K562 (cell line): ENCODE data around the gene ZNF541. TPM values are rescaled to one million over a fixed set of nuclear protein-coding genes. Genes with fewer than 3 reads are reported as not detected.

ENCODE experiments used
- ATAC-seq: fragments of 200-7000 bp; cut with Tn5 transposase; 3 replicates; pipeline ENCODE4 v1.9.1; 2020; ENCODE audit warnings: moderate library complexity
- BruUV-seq: library from RNA; stranded (reverse); fragments of 400-500 nt; replicated peaks from 2 replicates; lab custom pipeline; 2021; lab: Mats Ljungman, UMichigan
- CTCF ChIA-PET: fragments of 300-600 bp; formaldehyde crosslinking; extraction: SDS; loops from one replicate; lab custom pipeline; 2021; ENCODE audit warnings: low intra/inter-chr PET ratio; lab: Yijun Ruan, JAX
- POLR2A ChIA-PET: fragments of 300-600, 350-650 bp; sonication (Branson Sonifier 250); formaldehyde crosslinking; extraction: SDS; loops from one replicate; lab custom pipeline; 2021; ENCODE audit warnings: antibody characterized with exemption, inconsistent platforms; lab: Yijun Ruan, JAX
- DNase-seq, 4 experiments: peaks; one replicate each; pipeline versions ENCODE4 v3.0.0 to v3.0.0-alpha.2; 2011 to 2018; ENCODE audit warnings: low spot score in 3 of 4, mixed read lengths in 3 of 4; ENCODE audit errors: extremely low read depth in 1 of 4
- FAIRE-seq: peaks from 2 replicates; lab custom pipeline; 2011; peaks lifted over from hg19 to GRCh38; lab: Jason Lieb, UNC
- H2AFZ ChIP-seq: 2 replicates; pipeline ENCODE4 v1.6.0; 2011; ENCODE audit warnings: low read depth, low read length, control low read depth, inconsistent platforms
- H3K27ac ChIP-seq: fragments of 200-600 bp; 3 replicates; pipeline ENCODE4 v1.8.0; 2011; ENCODE audit warnings: low read depth, mild to moderate bottlenecking, control low read depth, inconsistent platforms, low read length, moderate library complexity, mixed read lengths; ENCODE audit errors: extremely low read depth
- H3K27me3 ChIP-seq, 2 experiments: fragments of 300-600 bp in 1 of 2; 2 replicates in 1 of 2; 3 replicates in 1 of 2; pipeline versions ENCODE4 v1.6.0 to v1.8.0; 2011; ENCODE audit warnings: inconsistent platforms in 2 of 2, low read length in 2 of 2, mild to moderate bottlenecking in 1 of 2, mixed read lengths in 1 of 2, moderate library complexity in 1 of 2; ENCODE audit not compliant: control insufficient read depth in 2 of 2, insufficient read depth in 2 of 2
- H3K36me3 ChIP-seq: fragments of 300-600 bp; 3 replicates; pipeline ENCODE4 v1.8.0; 2011; ENCODE audit warnings: mild to moderate bottlenecking, low read length, inconsistent platforms; ENCODE audit not compliant: control insufficient read depth, insufficient read depth
- H3K4me1 ChIP-seq, 2 experiments: fragments of 200-600 bp in 1 of 2; replicated peaks in 1 of 2; 2 replicates in 1 of 2; 3 replicates in 1 of 2; pipeline versions ENCODE4 v1.5.1 to v1.8.0; 2011; ENCODE audit warnings: inconsistent platforms in 2 of 2, low read length in 2 of 2, mild to moderate bottlenecking in 1 of 2, mixed read lengths in 1 of 2, moderate library complexity in 1 of 2; ENCODE audit not compliant: control insufficient read depth in 2 of 2, insufficient read depth in 2 of 2
- H3K4me2 ChIP-seq: 2 replicates; pipeline ENCODE4 v1.6.1; 2011; ENCODE audit warnings: low read length, control low read depth, inconsistent platforms, mixed read lengths; ENCODE audit not compliant: insufficient read depth
- H3K4me3 ChIP-seq: fragments of 200-600 bp; sonication (generic), shearing (Covaris generic); 2 replicates; pipeline ENCODE4 v1.5.1; 2016; ENCODE audit warnings: control low read depth, inconsistent platforms
- H3K79me2 ChIP-seq: fragments of 200-600 bp; 3 replicates; pipeline ENCODE4 v1.8.0; 2011; ENCODE audit warnings: low read length, inconsistent platforms; ENCODE audit not compliant: control insufficient read depth, insufficient read depth
- H3K9ac ChIP-seq, 2 experiments: 2 replicates each; pipeline versions ENCODE4 v1.6.0 to v1.6.1; 2011; ENCODE audit warnings: low read depth in 2 of 2, low read length in 2 of 2, control low read depth in 1 of 2, inconsistent platforms in 1 of 2, mild to moderate bottlenecking in 1 of 2, mixed read lengths in 1 of 2; ENCODE audit not compliant: insufficient read depth in 1 of 2
- H3K9me1 ChIP-seq: one replicate; pipeline ENCODE4 v1.6.0; 2011; ENCODE audit warnings: inconsistent platforms, mild to moderate bottlenecking, low read length, moderate library complexity; ENCODE audit not compliant: control insufficient read depth, insufficient read depth
- H3K9me3 ChIP-seq: replicated peaks from 2 replicates; pipeline ENCODE4 v1.5.1; 2011; ENCODE audit warnings: low read depth, low read length, inconsistent platforms; ENCODE audit not compliant: control insufficient read depth, insufficient read depth
- H4K20me1 ChIP-seq: replicated peaks from 2 replicates; pipeline ENCODE4 v1.6.1; 2011; ENCODE audit warnings: low read length, inconsistent platforms, mixed read lengths; ENCODE audit not compliant: control insufficient read depth, insufficient read depth
- ARID3B ChIP-seq: fragments of 250-450 bp; sonication (Bioruptor Pico); IDR thresholded peaks from 2 replicates; pipeline ENCODE4 v1.4.0; 2020; ENCODE audit warnings: borderline replicate concordance
- ASH1L ChIP-seq: fragments of 450-650 bp; IDR thresholded peaks from 2 replicates; pipeline ENCODE4 v1.6.1; 2018; ENCODE audit warnings: borderline replicate concordance, mild to moderate bottlenecking, low read depth; ENCODE audit not compliant: partially characterized antibody
- CBFA2T2 ChIP-seq: fragments of 450-650 bp; conservative IDR thresholded peaks from 2 replicates; pipeline ENCODE4 v1.6.1; 2017; ENCODE audit warnings: mild to moderate bottlenecking
- ETS2 ChIP-seq: IDR thresholded peaks from 2 replicates; pipeline ENCODE4 v1.6.1; 2016; ENCODE audit warnings: borderline replicate concordance, missing genetic modification characterization, mild to moderate bottlenecking, moderate library complexity, missing compliant biosample characterization; ENCODE audit not compliant: poor library complexity, severe bottlenecking
- FOXJ3 ChIP-seq: sonication (generic); formaldehyde crosslinking; IDR thresholded peaks from 2 replicates; pipeline ENCODE4 v1.4.0; 2020; ENCODE audit warnings: mild to moderate bottlenecking, missing genetic modification reagents
- HDAC6 ChIP-seq: IDR thresholded peaks from 2 replicates; pipeline ENCODE4 v1.6.1; 2012; ENCODE audit warnings: low read depth, mild to moderate bottlenecking, control low read depth, inconsistent platforms, low read length, moderate library complexity
- MCM2 ChIP-seq: fragments of 450-650 bp; IDR thresholded peaks from 2 replicates; pipeline ENCODE4 v1.6.1; 2017; ENCODE audit warnings: low read depth, mild to moderate bottlenecking
- MED1 ChIP-seq: sonication (generic); formaldehyde crosslinking; IDR thresholded peaks from 2 replicates; pipeline ENCODE4 v1.8.1; 2023; ENCODE audit warnings: missing genetic modification reagents, borderline replicate concordance
- MTA1 ChIP-seq: fragments of 450-650 bp; IDR thresholded peaks from 2 replicates; pipeline ENCODE4 v1.6.1; 2017; ENCODE audit warnings: borderline replicate concordance
- RCOR1 ChIP-seq, 2 experiments: IDR thresholded peaks; 2 replicates each; pipeline ENCODE4 v1.6.1; 2012; ENCODE audit warnings: low read depth in 2 of 2, low read length in 2 of 2, borderline replicate concordance in 1 of 2, improper control_type of control experiment in 1 of 2
- RHOXF2B ChIP-seq: fragments of 250-450 bp; sonication (Bioruptor Pico); conservative IDR thresholded peaks from 2 replicates; pipeline ENCODE4 v1.5.1; 2021
- U2AF2 ChIP-seq: fragments of 200-400 bp; formaldehyde crosslinking; optimal IDR thresholded peaks from 2 replicates; pipeline ENCODE3; 2017; ENCODE audit warnings: low read depth, mild to moderate bottlenecking, low read length
- WHSC1 ChIP-seq: IDR thresholded peaks from one replicate; pipeline ENCODE4 v1.6.1; 2012; ENCODE audit warnings: low read length, control low read depth, inconsistent platforms
- ZBTB9 ChIP-seq: fragments of 450-650 bp; formaldehyde crosslinking; IDR thresholded peaks from 2 replicates; pipeline ENCODE4 v1.4.0; 2020; ENCODE audit warnings: mild to moderate bottlenecking, moderate library complexity
- ZKSCAN8 ChIP-seq: fragments of 200-800 bp; sonication (Bioruptor generic); IDR thresholded peaks from 2 replicates; pipeline ENCODE4 v1.6.1; 2016; ENCODE audit warnings: missing genetic modification characterization, missing compliant biosample characterization
- ZNF23 ChIP-seq: fragments of 250-450 bp; sonication (Bioruptor Pico); IDR thresholded peaks from 2 replicates; pipeline ENCODE4 v1.4.0; 2020; ENCODE audit warnings: mild to moderate bottlenecking
- ZNF77 ChIP-seq: fragments of 250-450 bp; sonication (Bioruptor Pico); IDR thresholded peaks from 2 replicates; pipeline ENCODE4 v1.5.0; 2020
- WGBS: fragments of 100-300 bp; shearing (Covaris generic); methylation state at CpG from one replicate; pipeline ENCODE4 v1.1.6; 2016; ENCODE audit warnings: low coverage, mixed read lengths; ENCODE audit not compliant: insufficient coverage; ENCODE audit errors: missing lambda C conversion rate; 5-methylcytosine and 5-hydroxymethylcytosine counted together
- in situ Hi-C: fragments of 300-500 bp; cut with MboI; formaldehyde crosslinking; loops from 4 replicates; pipeline ENCODE4 v1.15.0; 2018; ENCODE audit warnings: inconsistent platforms, mixed read lengths
- intact Hi-C: fragments of 100-400 bp; cut with micrococcal nuclease; formaldehyde crosslinking; loops from 2 replicates; pipeline ENCODE4 v1.14.2; 2022
- polyA plus RNA-seq, 8 experiments: library from polyadenylated mRNA; depleted of rRNA in 4 of 8; stranded (reverse) in 5 of 8; unstranded in 3 of 8; fragments of >200 nt; fragmentation: Nextera tagmentation in 2 of 8; fragmentation: Illumina TruSeq in 1 of 8; extraction: Ambion mirVana in 2 of 8; extraction: Trizol in 1 of 8; gene quantifications; 2 replicates each; pipeline versions ENCODE4 v1.2.1 to v1.2.3, GENCODE V29; 2011 to 2014; ENCODE audit warnings: inconsistent platforms in 1 of 8, missing spikeins in 1 of 8
- total RNA-seq, 7 experiments: library from RNA; depleted of rRNA in 6 of 7; stranded (reverse); fragments of >200 nt in 6 of 7; fragmentation: Illumina TruSeq in 2 of 7; extraction: Trizol in 2 of 7; gene quantifications; 2 replicates each; pipeline versions ENCODE4 v1.2.1 to v1.2.3, GENCODE V29; 2011 to 2021; ENCODE audit warnings: low replicate concordance in 1 of 7
- TF ChIP-seq, protein P1 (sequence below): fragments of 450-650 bp; IDR thresholded peaks from 2 replicates; pipeline ENCODE4 v1.6.1; 2016; ENCODE audit warnings: borderline replicate concordance

ZNF541 gene
- total and polyA plus RNA-seq, 9 of the 15 experiments (the other 6 are each of a cell fraction or from before 2014, with no cell fraction given) = 0.04 to 0.11 (median 0.05) TPM; not detected in 1

DNA sequence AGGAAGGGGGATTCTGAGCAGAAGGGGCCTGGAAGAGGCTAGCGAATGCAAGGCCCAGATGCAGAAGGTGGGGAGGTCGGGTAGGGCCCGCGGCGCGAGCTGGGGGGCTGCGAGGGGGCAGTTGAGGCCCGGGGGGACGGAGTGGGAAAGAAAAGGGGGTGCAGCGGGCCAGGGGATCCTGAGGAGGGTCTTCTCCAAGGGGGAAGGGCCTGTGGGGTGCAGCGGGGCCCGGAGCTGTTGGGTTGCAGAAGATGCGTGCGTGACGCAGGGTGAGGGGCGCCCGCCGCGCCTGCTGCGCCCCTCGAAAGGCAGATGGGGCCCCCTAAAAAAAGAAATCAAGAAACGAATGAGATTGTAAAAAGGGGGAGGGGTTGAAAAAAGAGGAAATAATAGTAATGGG lies 313 bp downstream of the ZNF541 start (continued):
- TF ChIP-seq ARID3B (CRISPR knock-in tag) (no peak), ZKSCAN8 (CRISPR knock-in tag) (no peak), MCM2 (no peak), ZNF77 (no peak)
- TF ChIP-seq, protein P1, sequence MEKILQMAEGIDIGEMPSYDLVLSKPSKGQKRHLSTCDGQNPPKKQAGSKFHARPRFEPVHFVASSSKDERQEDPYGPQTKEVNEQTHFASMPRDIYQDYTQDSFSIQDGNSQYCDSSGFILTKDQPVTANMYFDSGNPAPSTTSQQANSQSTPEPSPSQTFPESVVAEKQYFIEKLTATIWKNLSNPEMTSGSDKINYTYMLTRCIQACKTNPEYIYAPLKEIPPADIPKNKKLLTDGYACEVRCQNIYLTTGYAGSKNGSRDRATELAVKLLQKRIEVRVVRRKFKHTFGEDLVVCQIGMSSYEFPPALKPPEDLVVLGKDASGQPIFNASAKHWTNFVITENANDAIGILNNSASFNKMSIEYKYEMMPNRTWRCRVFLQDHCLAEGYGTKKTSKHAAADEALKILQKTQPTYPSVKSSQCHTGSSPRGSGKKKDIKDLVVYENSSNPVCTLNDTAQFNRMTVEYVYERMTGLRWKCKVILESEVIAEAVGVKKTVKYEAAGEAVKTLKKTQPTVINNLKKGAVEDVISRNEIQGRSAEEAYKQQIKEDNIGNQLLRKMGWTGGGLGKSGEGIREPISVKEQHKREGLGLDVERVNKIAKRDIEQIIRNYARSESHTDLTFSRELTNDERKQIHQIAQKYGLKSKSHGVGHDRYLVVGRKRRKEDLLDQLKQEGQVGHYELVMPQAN = no peak
- TF ChIP-seq, all 486 proteins: peak for 0

DNA sequence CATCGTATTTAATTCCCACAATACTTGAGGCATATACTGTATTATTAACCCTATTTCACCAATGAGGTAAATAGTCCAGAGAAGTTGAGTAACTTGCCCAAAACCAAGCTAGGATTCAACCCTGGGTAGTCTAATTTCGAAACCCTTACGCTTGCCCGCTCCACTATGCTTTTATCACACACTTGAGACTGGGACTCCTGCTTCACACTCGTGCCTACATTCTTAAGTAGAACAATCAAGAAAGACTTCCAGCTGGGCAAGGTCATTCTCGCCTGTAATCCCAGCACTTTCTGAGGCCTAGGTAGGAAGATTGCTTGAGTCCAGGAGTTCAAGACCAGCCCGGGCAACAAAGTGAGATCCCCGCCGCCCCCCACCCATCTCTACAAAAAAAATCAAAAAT lies 3.6 kb downstream of the ZNF541 start:
- no peak for ATAC-seq
- no peak overlapping the region for H3K27ac ChIP-seq
- no peak overlapping the region for H3K4me2 ChIP-seq
- no TSS peak for BruUV-seq
- H3K27me3 ChIP-seq = peaks cover 21 to 32% of the 10 kb centered on the region in 2 experiments
- in situ Hi-C loops (no loop called here), intact Hi-C loops (no loop called here)
- peaks cover 0 to 13% of the 10 kb centered on the region in 2 experiments; a peak in 2 of 5 replicates for H3K4me1 ChIP-seq
- no peak overlapping the region for H3K9ac ChIP-seq
- peaks cover 3% of the 10 kb centered on the region; the same call in 1 of the 2 replicates for H4K20me1 ChIP-seq
- no peak overlapping the region for H3K4me3 ChIP-seq
- H2AFZ ChIP-seq = no peak overlapping the region
- CTCF ChIA-PET = no interaction called here
- no peak for DNase-seq
- no peaks in the 10 kb centered on the region for H3K36me3 ChIP-seq
- H3K9me3 ChIP-seq = no peaks in the 10 kb centered on the region
- no peaks in the 10 kb centered on the region for H3K9me1 ChIP-seq
- POLR2A ChIA-PET = interaction anchor here (0.6 kb wide), 1 partner anchor 31 kb away, joined by 3 read pairs; no protein-coding TSS in a partner anchor
- 14% methylated on average over 9 of the region's 9 CpGs for WGBS
- no peak for FAIRE-seq
- H3K79me2 ChIP-seq = no peaks in the 10 kb centered on the region
- no peak for TF ChIP-seq WHSC1
- no peak for TF ChIP-seq RHOXF2B (CRISPR knock-in tag)
- no peak for TF ChIP-seq CBFA2T2
- TF ChIP-seq FOXJ3 (CRISPR knock-in tag) = no peak
- no peak for TF ChIP-seq U2AF2
- TF ChIP-seq ZBTB9 (CRISPR knock-in tag) = no peak
- TF ChIP-seq RCOR1 (IDR thresholded peaks at IDR 0.05; ENCODE audit: borderline replicate concordance in 1 of 2, low read depth in 2 of 2, low read length in 2 of 2) = no peak
- no peak for TF ChIP-seq ASH1L
- no peak for TF ChIP-seq HDAC6
- TF ChIP-seq MTA1 = no peak
- TF ChIP-seq ETS2 = no peak
- TF ChIP-seq ZNF23 (CRISPR knock-in tag) = no peak
- TF ChIP-seq MED1 (CRISPR knock-in tag) = no peak
